Type B pancreatic cell (in vitro differentiated cells): ENCODE results near the gene DPH1. TPM values are rescaled to one million over a fixed set of nuclear protein-coding genes. Genes with fewer than 3 reads are reported as not detected.

ENCODE experiments used
- DNase-seq: peaks from one replicate; pipeline ENCODE4 v3.0.0; 2021; ENCODE audit warnings: mixed read lengths; ENCODE audit not compliant: unreplicated experiment; ENCODE audit errors: extremely low spot score
- H3K27ac Mint-ChIP-seq: 2 replicates; pipeline ENCODE4 v1.8.0; 2021; ENCODE audit warnings: mild to moderate bottlenecking, mixed read lengths
- H3K27me3 Mint-ChIP-seq: 2 replicates; pipeline ENCODE4 v1.8.0; 2021; ENCODE audit warnings: mixed read lengths
- H3K36me3 Mint-ChIP-seq: 2 replicates; pipeline ENCODE4 v1.8.0; 2021; ENCODE audit warnings: mixed read lengths
- H3K4me1 Mint-ChIP-seq: one replicate; pipeline ENCODE4 v1.8.0; 2021; ENCODE audit warnings: mixed read lengths; ENCODE audit not compliant: unreplicated experiment
- H3K4me3 Mint-ChIP-seq: 2 replicates; pipeline ENCODE4 v1.8.0; 2021; ENCODE audit warnings: mild to moderate bottlenecking, mixed read lengths
- H3K9me3 Mint-ChIP-seq: 2 replicates; pipeline ENCODE4 v1.8.0; 2021; ENCODE audit warnings: mixed read lengths
- CTCF ChIP-seq: fragments of 200-600 bp; sonication (generic); conservative IDR thresholded peaks from 2 replicates; pipeline ENCODE4 v1.5.0; 2021; ENCODE audit warnings: antibody characterized with exemption, mild to moderate bottlenecking
- total RNA-seq: library from RNA; stranded (reverse); gene quantifications from 2 replicates; pipeline ENCODE4 v1.2.1, GENCODE V29; 2021; ENCODE audit warnings: low replicate concordance

Gene DPH1
- total RNA-seq, 1 donor from 2014 or later = 57.1 TPM

GRCh38 chr17:2044263-2044894 lies 14.4 kb downstream of the DPH1 start:
- Mint-ChIP-seq H3K4me1 (peaks cover 13% of the 10 kb centered on the region), H3K9me3 (no peaks in the 10 kb centered on the region), H3K36me3 (peaks cover 8% of the 10 kb centered on the region), H3K27ac (peak overlapping the region; percentile 90), H3K4me3 (peak overlapping the region; percentile 54), H3K27me3 (peaks cover 12% of the 10 kb centered on the region)
- no peak for DNase-seq
- TF ChIP-seq CTCF = no peak

- no peak overlapping the region for H3K27ac Mint-ChIP-seq
- TF ChIP-seq CTCF = no peak
- DNase-seq = no peak
- H3K4me3 Mint-ChIP-seq = no peak overlapping the region
- peaks cover 8% of the 10 kb centered on the region for H3K36me3 Mint-ChIP-seq
- peaks cover 25% of the 10 kb centered on the region for H3K27me3 Mint-ChIP-seq
- no peaks in the 10 kb centered on the region for H3K9me3 Mint-ChIP-seq
- peaks cover 19% of the 10 kb centered on the region for H3K4me1 Mint-ChIP-seq
These were observed 17.6 kb downstream of the DPH1 start for GRCh38 chr17:2047590-2047989.

- H3K27me3 Mint-ChIP-seq = peaks cover 32% of the 10 kb centered on the region
- no peaks in the 10 kb centered on the region for H3K9me3 Mint-ChIP-seq
- DNase-seq = no peak
- TF ChIP-seq CTCF = no peak
- peak overlapping the region; percentile 87 for H3K4me3 Mint-ChIP-seq
- peaks cover 16% of the 10 kb centered on the region for H3K4me1 Mint-ChIP-seq
- H3K36me3 Mint-ChIP-seq = no peaks in the 10 kb centered on the region
- H3K27ac Mint-ChIP-seq = peak overlapping the region; percentile 85
These were observed 18.9 kb downstream of the DPH1 start for GRCh38 chr17:2048805-2049204.

- H3K36me3 Mint-ChIP-seq = no peaks in the 10 kb centered on the region
- peak overlapping the region; percentile 87 for H3K4me3 Mint-ChIP-seq
- H3K27ac Mint-ChIP-seq = peak overlapping the region; percentile 85
- peak; percentile 88 for DNase-seq
- peaks cover 15% of the 10 kb centered on the region for H3K4me1 Mint-ChIP-seq
- TF ChIP-seq CTCF = no peak
- H3K27me3 Mint-ChIP-seq = peaks cover 37% of the 10 kb centered on the region
- H3K9me3 Mint-ChIP-seq = no peaks in the 10 kb centered on the region
These were observed 19.7 kb downstream of the DPH1 start for GRCh38 chr17:2049333-2050299.

- TF ChIP-seq CTCF = peak; percentile 38
- H3K4me3 Mint-ChIP-seq = no peak overlapping the region
These were observed 20.5 kb downstream of the DPH1 start for GRCh38 chr17:2050300-2051060.

More at GRCh38 chr17:2050300-2051060, 20.5 kb downstream of the DPH1 start:
- Mint-ChIP-seq H3K27ac (peak overlapping the region; percentile 62), H3K4me1 (peaks cover 13% of the 10 kb centered on the region), H3K27me3 (peaks cover 39% of the 10 kb centered on the region), H3K9me3 (no peaks in the 10 kb centered on the region), H3K36me3 (no peaks in the 10 kb centered on the region)
- DNase-seq = no peak
